NK-92 (cell line): Measurements from ENCODE around the gene PCDHGA1.

Experiments used
- DNase-seq: peaks from one replicate; lab custom pipeline; 2025; ENCODE audit not compliant: unreplicated experiment; lab: John Stamatoyannopoulos, UW

The PCDHGA1 gene

GRCh38 chr5:141439411-141440141 lies 109.3 kb downstream of the PCDHGA1 start:
- no peak for DNase-seq

GRCh38 chr5:141440341-141440740 lies 110.0 kb downstream of the PCDHGA1 start:
- DNase-seq, result no peak

GRCh38 chr5:141441571-141442170 lies 111.4 kb downstream of the PCDHGA1 start:
- DNase-seq, result no peak

- no peak for DNase-seq
These were observed 135.0 kb downstream of the PCDHGA1 start for GRCh38 chr5:141465351-141465750.

- no peak for DNase-seq
These were observed 145.4 kb downstream of the PCDHGA1 start, which contains the start of gene PCDHGC3 for GRCh38 chr5:141475625-141476131. Gene PCDHGC3, plus strand, starts transcription at chr5:141475966. Its CDS starts 151 bp downstream, at chr5:141476117.

GRCh38 chr5:141476132-141476911 lies 146.0 kb downstream of the PCDHGA1 start:
- no peak for DNase-seq

- no peak for DNase-seq
These were observed 146.8 kb downstream of the PCDHGA1 start for GRCh38 chr5:141477044-141477575.

- DNase-seq, result no peak
These were observed 147.5 kb downstream of the PCDHGA1 start for GRCh38 chr5:141477815-141478214.

GRCh38 chr5:141478321-141478945 lies 148.1 kb downstream of the PCDHGA1 start:
- DNase-seq, result no peak

- no peak for DNase-seq
These were observed 149.5 kb downstream of the PCDHGA1 start for GRCh38 chr5:141479776-141480175.

- no peak for DNase-seq
These were observed 153.6 kb downstream of the PCDHGA1 start for GRCh38 chr5:141483902-141484301.

GRCh38 chr5:141484310-141484640 lies 154.0 kb downstream of the PCDHGA1 start:
- DNase-seq, result no peak

GRCh38 chr5:141484641-141485311 lies 154.5 kb downstream of the PCDHGA1 start, which contains the start of gene PCDHGC4:
Gene PCDHGC4, plus strand, starts transcription at chr5:141485030. Its CDS starts 144 bp downstream, at chr5:141485174.
- no peak for DNase-seq

- DNase-seq, result no peak
These were observed 155.2 kb downstream of the PCDHGA1 start for GRCh38 chr5:141485321-141486055.

- DNase-seq, result no peak
These were observed 155.8 kb downstream of the PCDHGA1 start for GRCh38 chr5:141486091-141486490.

GRCh38 chr5:141487131-141487530 lies 156.8 kb downstream of the PCDHGA1 start:
- DNase-seq, result no peak

- DNase-seq, result no peak
These were observed 158.6 kb downstream of the PCDHGA1 start, which contains the start of gene PCDHGC5 for GRCh38 chr5:141488591-141489561. Gene PCDHGC5, plus strand, starts transcription at chr5:141489081. Its CDS starts 160 bp downstream, at chr5:141489241.

GRCh38 chr5:141489841-141490240 lies 159.5 kb downstream of the PCDHGA1 start:
- no peak for DNase-seq
